ENCODE data around the gene KHDRBS1.
A peak's percentile ranks its signal among the peaks of the same experiment; 100 is the strongest.
"Not testable (repeated sequence)": the region's sequence is repeated elsewhere in the genome, so short reads cannot be mapped to it uniquely, and the experiment has no call there.

KHDRBS1 gene

GRCh38 chr1:32066489-32066873 lies 52.8 kb downstream of the KHDRBS1 start:
- no peak for DNase-seq

GRCh38 chr1:32068957-32069588 lies 55.4 kb downstream of the KHDRBS1 start:
- no peak for DNase-seq

- DNase-seq = peak; percentile 26
These were observed 58.3 kb downstream of the KHDRBS1 start for GRCh38 chr1:32071758-32072621.

- DNase-seq = peak; percentile 77
These were observed 59.1 kb downstream of the KHDRBS1 start, which contains the start of gene TMEM39B for GRCh38 chr1:32072622-32073298. Gene TMEM39B, plus strand, starts transcription at chr1:32072939. Its CDS starts 109 bp downstream, at chr1:32073048.

- peak; percentile 25 for DNase-seq
These were observed 59.9 kb downstream of the KHDRBS1 start for GRCh38 chr1:32073299-32074229.

- no peak for DNase-seq
These were observed 61.2 kb downstream of the KHDRBS1 start for GRCh38 chr1:32074841-32075240.

GRCh38 chr1:32077451-32077850 lies 63.8 kb downstream of the KHDRBS1 start:
- DNase-seq = no peak

- no peak for DNase-seq
These were observed 68.4 kb downstream of the KHDRBS1 start for GRCh38 chr1:32082022-32082421.

GRCh38 chr1:32086381-32086780 lies 72.7 kb downstream of the KHDRBS1 start:
- DNase-seq = not testable (repeated sequence)

GRCh38 chr1:32091176-32091575 lies 77.5 kb downstream of the KHDRBS1 start:
- no peak for DNase-seq

- DNase-seq = no peak
These were observed 77.9 kb downstream of the KHDRBS1 start for GRCh38 chr1:32091591-32091990.

All from 8988T (cell line).